ENCODE data around the gene PSMB3. TPM values are rescaled to one million over a fixed set of nuclear protein-coding genes. Genes with fewer than 3 reads are reported as not detected.
A peak's percentile ranks its signal among the peaks of the same experiment; 100 is the strongest.

The PSMB3 gene
- 129 and 436 TPM in 2 replicates for total RNA-seq

GRCh38 chr17:38752308-38753070, at the start of gene PSMB3:
PSMB3 (plus strand) TSS chr17:38752741; CDS start chr17:38752827, 86 bp downstream.
- peak; percentile 99 for DNase-seq (ENCODE audit: low read depth)

- DNase-seq (ENCODE audit: low read depth), result no peak
Observed at GRCh38 chr17:38702916-38703741, 49.4 kb upstream of the PSMB3 start.

GRCh38 chr17:38703742-38704605, 48.6 kb upstream of the PSMB3 start:
- DNase-seq (ENCODE audit: low read depth), result peak; percentile 71

GRCh38 chr17:38704606-38705522, 47.7 kb upstream of the PSMB3 start, which contains the start of gene MLLT6:
MLLT6 (plus strand) TSS chr17:38705273; CDS start chr17:38705633, 360 bp downstream.
- peak; percentile 61 for DNase-seq (ENCODE audit: low read depth)

GRCh38 chr17:38705523-38705802, 47.1 kb upstream of the PSMB3 start:
- DNase-seq (ENCODE audit: low read depth), result no peak

GRCh38 chr17:38705803-38706504, 46.6 kb upstream of the PSMB3 start:
- no peak for DNase-seq (ENCODE audit: low read depth)

- DNase-seq (ENCODE audit: low read depth), result peak; percentile 23
Observed at GRCh38 chr17:38706505-38707216, 45.9 kb upstream of the PSMB3 start.

- no peak for DNase-seq (ENCODE audit: low read depth)
Observed at GRCh38 chr17:38707678-38708351, 44.7 kb upstream of the PSMB3 start.

GRCh38 chr17:38709104-38709820, 43.3 kb upstream of the PSMB3 start:
- no peak for DNase-seq (ENCODE audit: low read depth)

- DNase-seq (ENCODE audit: low read depth), result no peak
Observed at GRCh38 chr17:38709864-38710603, 42.5 kb upstream of the PSMB3 start.

GRCh38 chr17:38710604-38710962, 42.0 kb upstream of the PSMB3 start:
- DNase-seq (ENCODE audit: low read depth), result no peak

- no peak for DNase-seq (ENCODE audit: low read depth)
Observed at GRCh38 chr17:38710985-38711384, 41.6 kb upstream of the PSMB3 start.

GRCh38 chr17:38711792-38712571, 40.6 kb upstream of the PSMB3 start:
- DNase-seq (ENCODE audit: low read depth), result no peak

- DNase-seq (ENCODE audit: low read depth), result no peak
Observed at GRCh38 chr17:38712593-38712992, 39.9 kb upstream of the PSMB3 start.

GRCh38 chr17:38713456-38714075, 39.0 kb upstream of the PSMB3 start:
- DNase-seq (ENCODE audit: low read depth), result no peak

GRCh38 chr17:38715216-38715943, 37.2 kb upstream of the PSMB3 start:
- no peak for DNase-seq (ENCODE audit: low read depth)

All from renal cortical epithelial cell (primary cell).